ENCODE measurements around the gene PPP2R5C.

Gene PPP2R5C

DNA sequence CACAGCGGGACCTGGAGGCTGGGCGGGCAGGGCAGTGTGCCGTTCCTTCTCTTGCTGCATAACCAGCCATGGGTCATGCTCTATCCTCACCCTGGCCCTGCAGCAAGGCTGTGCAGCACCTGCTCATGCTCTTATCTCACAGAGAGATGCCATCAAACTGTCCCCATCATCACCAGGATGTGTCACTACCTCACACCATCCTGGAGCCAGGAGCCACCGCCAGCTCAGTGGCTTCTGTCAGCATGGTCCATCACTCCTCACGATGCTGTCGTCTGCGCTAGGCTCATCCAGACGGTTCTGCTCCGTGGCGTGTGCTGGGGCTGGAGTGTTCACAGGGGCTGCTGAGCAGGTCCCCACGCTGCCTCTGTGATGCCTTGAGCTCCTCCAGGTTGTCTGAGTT lies 125.7 kb downstream of the PPP2R5C start:
- DNase-seq (ENCODE audit: low read depth): no peak

- DNase-seq (ENCODE audit: low read depth): no peak
These were observed 126.7 kb downstream of the PPP2R5C start for GRCh38 chr14:101888182-101888581.

- no peak for DNase-seq (ENCODE audit: low read depth)
These were observed 127.9 kb downstream of the PPP2R5C start for GRCh38 chr14:101889366-101889765.

DNA sequence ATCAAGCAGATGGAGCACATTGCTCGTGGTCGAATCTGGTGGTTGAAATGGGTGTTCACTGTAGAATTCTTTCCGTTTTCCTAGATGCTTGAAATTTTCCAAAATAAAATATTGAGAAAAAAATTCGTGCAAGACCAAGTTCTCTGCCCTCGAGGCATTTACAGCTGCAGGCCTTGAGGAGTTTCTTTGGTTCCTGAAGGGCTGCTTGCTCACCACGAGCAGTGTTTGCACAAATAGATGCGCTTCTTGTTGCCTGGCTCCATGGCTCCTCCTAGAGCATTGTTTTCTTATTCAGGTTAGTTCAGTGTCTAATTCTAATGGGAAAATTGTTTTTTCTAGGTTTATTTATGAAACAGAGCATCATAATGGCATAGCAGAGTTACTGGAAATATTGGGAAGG lies 128.4 kb downstream of the PPP2R5C start:
- no peak for DNase-seq (ENCODE audit: low read depth)

GRCh38 chr14:101891471-101891870 lies 130.0 kb downstream of the PPP2R5C start:
- DNase-seq (ENCODE audit: low read depth): no peak

GRCh38 chr14:101893759-101894158 lies 132.2 kb downstream of the PPP2R5C start:
- no peak for DNase-seq (ENCODE audit: low read depth)

DNA sequence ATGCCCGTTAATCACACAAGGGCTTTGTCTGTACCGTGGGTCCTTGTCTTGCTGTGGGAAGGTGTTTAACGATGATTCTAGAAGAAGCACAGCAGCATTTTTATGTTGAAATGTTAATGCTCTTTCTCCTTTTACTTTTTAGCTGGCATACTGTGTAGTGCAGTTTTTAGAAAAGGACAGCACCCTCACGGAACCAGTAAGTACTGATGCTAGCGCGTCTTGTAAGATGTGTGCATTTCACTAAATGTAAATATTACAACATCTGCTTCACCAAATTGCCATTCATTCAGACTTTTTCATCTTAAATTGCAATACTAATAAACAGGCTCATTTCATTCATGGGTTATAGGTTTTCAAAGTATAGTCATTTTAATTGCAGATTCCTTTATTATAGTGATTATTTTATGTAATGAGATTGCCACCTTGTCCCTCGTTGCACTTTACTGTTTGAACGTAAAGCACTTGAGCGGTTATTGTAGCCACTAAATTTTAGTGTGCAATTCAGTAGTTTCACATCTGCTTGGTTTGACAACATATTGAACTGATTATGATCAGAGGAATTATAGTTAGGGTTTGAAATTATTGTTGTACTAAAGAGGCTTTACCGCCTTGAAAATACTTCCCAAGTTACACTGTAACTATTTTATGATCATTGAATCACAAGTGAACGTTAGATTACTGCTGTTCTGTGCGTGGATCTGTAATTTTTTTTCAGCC lies 133.0 kb downstream of the PPP2R5C start:
- DNase-seq (ENCODE audit: low read depth): no peak

GRCh38 chr14:101895256-101895655 lies 133.7 kb downstream of the PPP2R5C start:
- DNase-seq (ENCODE audit: low read depth): no peak

- no peak for DNase-seq (ENCODE audit: low read depth)
These were observed 135.8 kb downstream of the PPP2R5C start for GRCh38 chr14:101897326-101897725.

DNA sequence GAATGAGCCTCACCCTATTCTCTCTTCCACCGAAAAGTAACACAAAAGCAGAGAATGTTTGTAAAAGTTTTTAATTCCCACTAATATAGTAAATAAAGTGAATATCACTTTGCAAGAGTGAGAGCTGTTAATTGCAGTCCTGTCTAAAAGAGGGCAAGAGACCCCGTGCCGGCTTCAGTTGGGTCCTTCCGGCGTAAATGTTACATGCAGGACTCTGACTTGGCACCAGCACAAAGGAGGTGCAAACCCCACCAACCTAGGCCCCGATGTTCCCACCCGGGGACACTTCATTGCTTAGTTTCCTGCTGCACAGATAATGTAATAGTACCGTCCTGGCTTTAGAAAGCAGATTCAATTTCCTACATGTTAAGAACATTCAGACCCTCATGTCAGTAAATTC lies 136.9 kb downstream of the PPP2R5C start:
- DNase-seq (ENCODE audit: low read depth): no peak

DNA sequence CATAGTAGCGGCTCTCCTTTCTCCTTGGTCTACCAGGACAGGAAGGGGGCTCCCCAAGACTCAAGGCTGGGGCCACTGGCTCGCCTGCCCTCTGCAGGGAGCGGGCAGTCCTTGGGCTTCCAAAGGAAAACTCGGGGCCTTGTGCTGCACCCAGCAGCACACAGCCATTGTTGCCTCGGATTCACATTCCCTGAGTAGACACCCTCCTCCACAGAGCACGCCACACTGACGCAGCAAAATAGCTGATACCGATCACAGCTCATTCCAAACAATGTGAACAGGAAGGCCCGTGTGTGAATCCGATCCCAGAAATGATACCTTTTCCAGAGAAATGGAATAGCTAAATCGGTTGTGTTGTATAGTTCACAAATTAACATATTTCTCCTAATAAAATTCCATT lies 137.8 kb downstream of the PPP2R5C start:
- DNase-seq (ENCODE audit: low read depth): no peak

DNA sequence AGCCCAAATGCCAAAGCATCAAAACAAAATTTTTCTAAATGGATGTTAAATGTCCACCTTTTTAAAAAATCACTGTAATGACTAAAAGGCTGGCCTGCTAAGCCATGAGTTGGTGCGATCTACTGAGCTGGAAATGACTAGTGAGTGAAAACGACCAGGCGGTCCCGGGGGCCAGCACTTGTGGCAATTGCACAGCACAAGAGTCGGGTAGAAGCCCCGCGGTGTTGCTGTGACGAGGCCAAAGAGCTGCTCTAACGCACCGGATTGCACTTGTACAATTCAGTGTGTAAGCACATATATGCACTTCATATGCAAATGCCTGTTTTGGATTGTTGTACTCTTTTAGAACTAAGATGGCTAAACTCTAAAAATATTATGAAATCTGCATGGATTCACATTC lies 138.7 kb downstream of the PPP2R5C start:
- no peak for DNase-seq (ENCODE audit: low read depth)

DNA sequence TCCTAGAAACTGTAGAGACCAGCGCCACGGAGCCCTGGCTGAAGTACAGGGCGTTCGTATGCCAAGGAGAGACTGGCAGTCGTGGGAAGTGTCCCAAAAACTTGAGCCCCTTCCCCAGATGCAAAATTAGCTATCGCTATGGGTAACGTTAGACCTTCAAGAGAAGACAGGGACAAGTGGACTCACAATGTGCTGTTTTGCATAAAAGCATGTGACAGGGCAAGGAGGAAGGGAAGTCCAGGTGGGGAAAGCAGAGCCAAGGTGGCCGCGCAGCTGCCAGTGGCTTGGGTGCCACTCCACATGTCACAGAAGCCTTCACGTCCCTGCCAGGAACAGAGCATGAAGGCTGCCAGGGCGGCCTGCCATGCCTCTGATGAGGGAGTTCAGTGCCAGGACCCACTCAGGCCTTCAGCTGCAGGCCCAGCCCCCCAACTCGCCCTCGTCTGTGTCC lies 141.6 kb downstream of the PPP2R5C start:
- DNase-seq (ENCODE audit: low read depth): no peak

GRCh38 chr14:101905614-101906013 lies 144.1 kb downstream of the PPP2R5C start:
- DNase-seq (ENCODE audit: low read depth): no peak

- no peak for DNase-seq (ENCODE audit: low read depth)
These were observed 145.1 kb downstream of the PPP2R5C start for GRCh38 chr14:101906645-101907044.

DNA sequence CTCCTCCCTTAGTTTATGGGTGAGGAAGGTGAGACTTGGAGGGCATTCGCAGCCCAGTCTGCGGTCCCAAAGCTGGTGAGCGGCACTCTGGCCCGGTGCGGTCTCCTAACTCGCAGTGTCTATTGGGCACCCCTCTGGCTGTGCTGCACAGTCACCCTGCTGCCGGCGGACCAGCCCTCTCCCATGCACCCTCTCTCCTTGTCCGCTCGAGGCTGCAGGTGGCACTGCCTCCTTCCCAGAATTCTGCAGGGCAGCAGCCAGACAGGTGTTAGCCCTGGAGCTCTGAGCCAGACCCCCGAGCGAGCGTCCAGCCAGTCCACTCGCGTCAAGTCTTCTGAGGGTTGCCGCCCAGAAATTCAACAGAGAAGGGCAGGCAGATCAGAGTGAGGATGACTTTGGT lies 146.1 kb downstream of the PPP2R5C start:
- no peak for DNase-seq (ENCODE audit: low read depth)

- no peak for DNase-seq (ENCODE audit: low read depth)
These were observed 147.3 kb downstream of the PPP2R5C start for GRCh38 chr14:101908795-101909194.

GRCh38 chr14:101909371-101910096 lies 148.0 kb downstream of the PPP2R5C start:
- DNase-seq (ENCODE audit: low read depth): no peak

- DNase-seq (ENCODE audit: low read depth): no peak
These were observed 151.3 kb downstream of the PPP2R5C start for GRCh38 chr14:101912841-101913240.

GRCh38 chr14:101914083-101914482 lies 152.6 kb downstream of the PPP2R5C start:
- no peak for DNase-seq (ENCODE audit: low read depth)

DNA sequence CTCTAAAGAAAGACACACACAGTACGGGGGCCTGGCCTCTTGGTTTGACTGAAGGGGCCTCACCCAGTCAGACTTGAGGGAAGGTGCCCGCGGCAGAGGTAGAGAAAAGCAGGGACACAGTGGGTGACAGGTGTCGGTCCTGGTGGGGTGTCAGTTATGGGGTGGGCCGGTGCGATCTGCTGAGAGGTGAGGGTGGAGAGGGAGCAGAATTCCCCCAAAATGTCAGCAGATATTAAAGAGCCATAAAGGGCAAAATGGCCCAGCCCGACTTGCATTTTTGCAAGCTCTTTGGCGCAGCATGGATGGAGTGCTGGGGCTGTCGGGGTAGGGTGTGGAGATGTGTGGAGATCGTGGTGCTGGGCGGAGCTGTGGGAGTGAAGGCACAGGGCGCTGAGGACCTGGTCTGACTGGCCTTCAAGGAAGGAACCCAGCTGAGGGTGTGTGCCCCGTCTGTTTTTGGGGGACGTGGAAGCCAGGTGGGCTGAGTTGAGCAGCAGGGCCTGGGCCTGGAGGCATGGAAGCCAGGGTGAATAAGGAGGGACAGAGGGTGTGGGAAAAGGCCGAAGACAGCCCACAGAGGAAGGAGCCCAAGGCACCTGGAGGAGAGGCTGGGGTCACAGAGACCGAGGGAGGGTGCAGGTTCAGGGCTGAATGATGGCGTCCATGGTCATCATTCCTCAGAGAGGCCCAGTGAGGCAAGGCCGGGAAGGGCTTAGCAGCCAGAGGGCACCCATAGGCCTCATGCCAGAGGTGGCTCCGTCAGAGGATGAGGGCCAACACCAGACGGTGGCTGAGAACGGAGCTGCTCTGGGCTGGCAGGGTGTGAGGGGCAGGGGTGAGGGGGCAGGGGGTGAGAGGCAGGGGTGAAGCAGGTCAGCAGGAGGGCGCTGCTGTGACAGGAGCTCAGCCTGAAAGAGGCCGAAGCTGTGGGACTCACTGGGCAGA lies 154.6 kb downstream of the PPP2R5C start:
- no peak for DNase-seq (ENCODE audit: low read depth)

- DNase-seq (ENCODE audit: low read depth): no peak
These were observed 155.4 kb downstream of the PPP2R5C start for GRCh38 chr14:101916816-101917412.
